HG02973 (cell line): Measurements from ENCODE around the gene FBXO5.
"Not testable (repeated sequence)": the region's sequence is repeated elsewhere in the genome, so short reads cannot be mapped to it uniquely, and the experiment has no call there.

Experiments
- ATAC-seq: cut with Tn5 transposase; IDR thresholded peaks from one replicate; pipeline ENCODE4 v1.9.1; 2021; ENCODE audit warnings: moderate library complexity; ENCODE audit not compliant: unreplicated experiment

Gene FBXO5

GRCh38 chr6:152982904-152983636 lies at the start of gene FBXO5:
TSS of gene FBXO5 (minus strand) at chr6:152983041. CDS start at chr6:152982959, 82 bp downstream.
- peak; percentile 79 for ATAC-seq

GRCh38 chr6:153032255-153032882 lies 49.5 kb upstream of the FBXO5 start:
- ATAC-seq: no peak

- no peak for ATAC-seq
Measured at GRCh38 chr6:153031335-153031955, 48.6 kb upstream of the FBXO5 start.

- no peak for ATAC-seq
Measured at GRCh38 chr6:153028963-153029362, 46.1 kb upstream of the FBXO5 start.

GRCh38 chr6:153028286-153028685 lies 45.4 kb upstream of the FBXO5 start:
- no peak for ATAC-seq

GRCh38 chr6:153027480-153027879 lies 44.6 kb upstream of the FBXO5 start:
- ATAC-seq: no peak

GRCh38 chr6:153024709-153025017 lies 41.8 kb upstream of the FBXO5 start:
- ATAC-seq: no peak

- peak; percentile 97 for ATAC-seq
Measured at GRCh38 chr6:153023977-153024708, 41.3 kb upstream of the FBXO5 start.

- ATAC-seq: no peak
Measured at GRCh38 chr6:153018355-153018754, 35.5 kb upstream of the FBXO5 start.

- ATAC-seq: no peak
Measured at GRCh38 chr6:153016846-153017245, 34.0 kb upstream of the FBXO5 start.

GRCh38 chr6:153015094-153015640 lies 32.3 kb upstream of the FBXO5 start:
- no peak for ATAC-seq

GRCh38 chr6:153013438-153013837 lies 30.6 kb upstream of the FBXO5 start:
- ATAC-seq: no peak

- ATAC-seq: no peak
Measured at GRCh38 chr6:153012856-153013255, 30.0 kb upstream of the FBXO5 start.

- peak; percentile 7 for ATAC-seq
Measured at GRCh38 chr6:153003366-153003690, 20.5 kb upstream of the FBXO5 start.

- peak; percentile 94 for ATAC-seq
Measured at GRCh38 chr6:153002613-153003365, 19.9 kb upstream of the FBXO5 start, which contains the start of gene MTRF1L. TSS of gene MTRF1L (minus strand) at chr6:153002709. CDS start at chr6:153002685, 24 bp downstream.

GRCh38 chr6:153001767-153002612 lies 19.1 kb upstream of the FBXO5 start:
- peak; percentile 18 for ATAC-seq

- ATAC-seq: not testable (repeated sequence)
Measured at GRCh38 chr6:153000790-153001189, 17.9 kb upstream of the FBXO5 start.

- no peak for ATAC-seq
Measured at GRCh38 chr6:153000243-153000642, 17.4 kb upstream of the FBXO5 start.

- ATAC-seq: not testable (repeated sequence)
Measured at GRCh38 chr6:152999538-152999937, 16.7 kb upstream of the FBXO5 start.

- no peak for ATAC-seq
Measured at GRCh38 chr6:152993847-152994246, 11.0 kb upstream of the FBXO5 start.
